HG03064 (cell line): ENCODE results near the gene PTPN1.

Experiments
- ATAC-seq: cut with Tn5 transposase; IDR thresholded peaks from one replicate; pipeline ENCODE4 v1.9.1; 2021; ENCODE audit warnings: low read depth; ENCODE audit not compliant: unreplicated experiment

Gene PTPN1

GRCh38 chr20:50571466-50571865 lies 61.3 kb downstream of the PTPN1 start:
- no peak for ATAC-seq

GRCh38 chr20:50572938-50573777 lies 63.0 kb downstream of the PTPN1 start:
- no peak for ATAC-seq

- no peak for ATAC-seq
Observed at GRCh38 chr20:50574108-50574507, 63.9 kb downstream of the PTPN1 start.

GRCh38 chr20:50574586-50574985 lies 64.4 kb downstream of the PTPN1 start:
- no peak for ATAC-seq

GRCh38 chr20:50575865-50576720 lies 65.9 kb downstream of the PTPN1 start:
- ATAC-seq: no peak

GRCh38 chr20:50577175-50578018 lies 67.2 kb downstream of the PTPN1 start:
- ATAC-seq: no peak

- ATAC-seq: no peak
Observed at GRCh38 chr20:50578061-50578777, 68.0 kb downstream of the PTPN1 start.

GRCh38 chr20:50578778-50579165 lies 68.6 kb downstream of the PTPN1 start:
- ATAC-seq: no peak

GRCh38 chr20:50579511-50579910 lies 69.3 kb downstream of the PTPN1 start:
- no peak for ATAC-seq

GRCh38 chr20:50580016-50580747 lies 70.0 kb downstream of the PTPN1 start:
- ATAC-seq: no peak

GRCh38 chr20:50580842-50581544 lies 70.8 kb downstream of the PTPN1 start:
- no peak for ATAC-seq

- no peak for ATAC-seq
Observed at GRCh38 chr20:50582092-50582491, 71.9 kb downstream of the PTPN1 start.

- ATAC-seq: no peak
Observed at GRCh38 chr20:50582591-50583234, 72.5 kb downstream of the PTPN1 start.

GRCh38 chr20:50583442-50584150 lies 73.4 kb downstream of the PTPN1 start:
- no peak for ATAC-seq

- no peak for ATAC-seq
Observed at GRCh38 chr20:50584687-50585086, 74.5 kb downstream of the PTPN1 start.

GRCh38 chr20:50585214-50585613 lies 75.0 kb downstream of the PTPN1 start:
- no peak for ATAC-seq

- no peak for ATAC-seq
Observed at GRCh38 chr20:50585678-50586077, 75.5 kb downstream of the PTPN1 start.
